Glutamatergic neuron (in vitro differentiated cells): ENCODE data around the gene ZNF552. TPM values are rescaled to one million over a fixed set of nuclear protein-coding genes. Genes with fewer than 3 reads are reported as not detected.
"Not testable (repeated sequence)": the region's sequence is repeated elsewhere in the genome, so short reads cannot be mapped to it uniquely, and the experiment has no call there.

Experiments used
- DNase-seq: peaks from one replicate; pipeline ENCODE4 v3.0.0; 2022
- H3K27ac Mint-ChIP-seq: one replicate; pipeline ENCODE4 v1.8.0; 2020; ENCODE audit warnings: mild to moderate bottlenecking, mixed read lengths, inconsistent platforms; ENCODE audit not compliant: unreplicated experiment
- H3K27me3 Mint-ChIP-seq: one replicate; pipeline ENCODE4 v1.8.0; 2020; ENCODE audit warnings: mild to moderate bottlenecking, moderate library complexity, mixed read lengths, inconsistent platforms; ENCODE audit not compliant: unreplicated experiment
- H3K36me3 Mint-ChIP-seq: one replicate; pipeline ENCODE4 v1.8.0; 2020; ENCODE audit warnings: mild to moderate bottlenecking, mixed read lengths, inconsistent platforms; ENCODE audit not compliant: unreplicated experiment
- H3K4me1 Mint-ChIP-seq: one replicate; pipeline ENCODE4 v1.8.0; 2020; ENCODE audit warnings: mild to moderate bottlenecking, low read depth, mixed read lengths, inconsistent platforms; ENCODE audit not compliant: unreplicated experiment
- H3K4me3 Mint-ChIP-seq: one replicate; pipeline ENCODE4 v1.8.0; 2020; ENCODE audit warnings: mild to moderate bottlenecking, mixed read lengths, inconsistent platforms; ENCODE audit not compliant: unreplicated experiment
- H3K9me3 Mint-ChIP-seq: one replicate; pipeline ENCODE4 v1.8.0; 2020; ENCODE audit warnings: mild to moderate bottlenecking, moderate library complexity, mixed read lengths, inconsistent platforms; ENCODE audit not compliant: unreplicated experiment
- total RNA-seq: library from RNA; stranded (reverse); fragmentation: NEBNext Ultra II Directional; extraction: Animal tissue kit (Norgen Biotek cat#: 25700); gene quantifications from one replicate; pipeline ENCODE4 v1.2.1, GENCODE V29; 2021; ENCODE audit not compliant: unreplicated experiment
- TF ChIP-seq, protein P1 (sequence below): fragments of 200-600 bp; sonication (generic); IDR thresholded peaks from one replicate; pipeline ENCODE4 v1.5.0; 2021; ENCODE audit not compliant: partially characterized antibody, unreplicated experiment

ZNF552 gene
- total RNA-seq, 1 donor from 2014 or later: 14.9 TPM

DNA sequence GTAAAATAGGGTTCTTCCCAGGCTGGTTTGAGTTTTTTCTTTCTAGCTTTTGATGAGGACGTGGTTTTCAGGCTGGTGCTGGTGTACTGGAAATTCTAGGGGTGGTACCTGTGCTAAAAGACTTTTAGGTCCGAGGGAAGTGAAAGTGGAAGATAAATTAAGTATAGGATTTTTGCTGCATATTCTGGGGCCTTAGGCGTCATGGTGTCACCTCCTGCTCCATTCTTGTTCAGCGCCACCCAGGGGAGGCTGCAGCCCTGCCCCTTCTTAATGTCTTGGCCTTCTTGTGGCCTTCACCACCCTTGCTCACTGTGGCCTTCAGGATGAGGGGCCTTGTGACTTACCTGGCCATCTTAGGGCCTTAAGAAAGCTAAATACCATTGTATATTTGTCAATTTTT lies 12.4 kb downstream of the ZNF552 start:
- peaks cover 4% of the 10 kb centered on the region for H3K9me3 Mint-ChIP-seq
- peak overlapping the region; percentile 32 for H3K4me3 Mint-ChIP-seq
- no peaks in the 10 kb centered on the region for H3K36me3 Mint-ChIP-seq
- TF ChIP-seq, protein P1, sequence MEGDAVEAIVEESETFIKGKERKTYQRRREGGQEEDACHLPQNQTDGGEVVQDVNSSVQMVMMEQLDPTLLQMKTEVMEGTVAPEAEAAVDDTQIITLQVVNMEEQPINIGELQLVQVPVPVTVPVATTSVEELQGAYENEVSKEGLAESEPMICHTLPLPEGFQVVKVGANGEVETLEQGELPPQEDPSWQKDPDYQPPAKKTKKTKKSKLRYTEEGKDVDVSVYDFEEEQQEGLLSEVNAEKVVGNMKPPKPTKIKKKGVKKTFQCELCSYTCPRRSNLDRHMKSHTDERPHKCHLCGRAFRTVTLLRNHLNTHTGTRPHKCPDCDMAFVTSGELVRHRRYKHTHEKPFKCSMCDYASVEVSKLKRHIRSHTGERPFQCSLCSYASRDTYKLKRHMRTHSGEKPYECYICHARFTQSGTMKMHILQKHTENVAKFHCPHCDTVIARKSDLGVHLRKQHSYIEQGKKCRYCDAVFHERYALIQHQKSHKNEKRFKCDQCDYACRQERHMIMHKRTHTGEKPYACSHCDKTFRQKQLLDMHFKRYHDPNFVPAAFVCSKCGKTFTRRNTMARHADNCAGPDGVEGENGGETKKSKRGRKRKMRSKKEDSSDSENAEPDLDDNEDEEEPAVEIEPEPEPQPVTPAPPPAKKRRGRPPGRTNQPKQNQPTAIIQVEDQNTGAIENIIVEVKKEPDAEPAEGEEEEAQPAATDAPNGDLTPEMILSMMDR: no peak
- peaks cover 18% of the 10 kb centered on the region for H3K4me1 Mint-ChIP-seq
- H3K27ac Mint-ChIP-seq: peak overlapping the region; percentile 20
- no peak for DNase-seq
- peaks cover 3% of the 10 kb centered on the region for H3K27me3 Mint-ChIP-seq

DNA sequence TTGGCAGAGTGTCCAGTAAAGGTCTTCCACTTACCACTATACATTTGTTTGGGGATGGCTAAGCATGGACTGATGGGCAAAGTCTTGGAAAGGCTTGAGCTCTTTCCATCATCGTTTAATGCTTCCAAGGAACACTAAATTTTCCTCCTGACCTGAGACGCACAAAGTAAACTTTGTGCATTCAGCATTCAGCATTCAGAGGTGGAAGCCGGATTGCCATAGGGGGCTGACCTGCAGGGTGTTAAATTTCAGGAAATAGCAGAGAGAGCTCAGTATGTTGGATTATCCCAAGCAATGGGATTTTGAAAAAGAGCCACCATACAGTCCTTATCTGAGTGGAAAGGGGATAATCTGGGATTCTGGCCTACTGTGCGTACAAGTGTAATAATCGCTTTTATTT lies 14.0 kb downstream of the ZNF552 start:
- H3K4me3 Mint-ChIP-seq: peak overlapping the region; percentile 4
- no peak for DNase-seq
- peaks cover 4% of the 10 kb centered on the region for H3K9me3 Mint-ChIP-seq
- peaks cover 18% of the 10 kb centered on the region for H3K4me1 Mint-ChIP-seq
- peaks cover 3% of the 10 kb centered on the region for H3K27me3 Mint-ChIP-seq
- TF ChIP-seq, protein P1: no peak
- H3K36me3 Mint-ChIP-seq: no peaks in the 10 kb centered on the region
- H3K27ac Mint-ChIP-seq: peak overlapping the region; percentile 39

DNA sequence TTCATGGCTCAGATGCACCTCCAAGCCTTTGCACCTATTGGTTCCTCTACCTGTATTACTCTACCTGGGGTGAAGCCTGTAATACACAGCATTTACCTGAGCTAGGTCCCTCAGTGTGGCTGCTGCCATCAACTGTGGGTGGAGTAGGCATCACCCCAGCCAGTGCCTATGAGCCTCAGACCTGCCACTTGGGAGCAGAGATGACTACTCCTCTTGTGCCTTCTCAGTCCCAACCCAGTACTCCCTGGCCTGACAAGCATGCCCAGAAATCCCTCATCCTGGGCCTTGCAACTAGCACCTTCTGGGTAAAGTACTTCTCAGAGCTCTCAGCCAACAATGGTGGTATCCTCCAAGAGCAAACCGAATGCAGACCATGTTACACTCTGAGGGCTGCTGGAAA lies 18.1 kb downstream of the ZNF552 start:
- not testable (repeated sequence) for H3K9me3 Mint-ChIP-seq, H3K27ac Mint-ChIP-seq, H3K27me3 Mint-ChIP-seq, DNase-seq, H3K4me1 Mint-ChIP-seq, H3K36me3 Mint-ChIP-seq, H3K4me3 Mint-ChIP-seq

DNA sequence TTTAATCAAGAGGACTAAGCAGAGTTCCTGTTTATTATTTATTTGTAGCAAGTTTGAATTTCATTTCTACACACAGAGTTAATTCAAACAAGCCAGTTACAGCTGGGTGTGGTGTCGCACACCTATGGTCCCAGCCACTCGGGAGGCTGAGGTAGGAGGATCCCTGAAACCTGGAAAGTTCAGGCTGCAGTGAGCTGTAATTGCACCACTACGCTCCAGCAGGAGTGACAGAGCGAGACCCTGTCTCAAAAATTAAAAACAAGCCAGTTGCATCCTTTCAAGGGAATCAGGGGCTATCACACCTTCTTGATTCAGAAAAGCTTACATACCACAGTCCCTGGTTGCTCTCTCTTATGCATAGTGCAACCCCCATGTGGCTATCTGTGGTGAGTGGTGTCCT lies 25.4 kb downstream of the ZNF552 start:
- TF ChIP-seq, protein P1: no peak
- peaks cover 2% of the 10 kb centered on the region for H3K9me3 Mint-ChIP-seq
- DNase-seq: no peak
- no peaks in the 10 kb centered on the region for H3K27me3 Mint-ChIP-seq
- peaks cover 1% of the 10 kb centered on the region for H3K4me1 Mint-ChIP-seq
- H3K4me3 Mint-ChIP-seq: no peak overlapping the region
- H3K27ac Mint-ChIP-seq: no peak overlapping the region
- H3K36me3 Mint-ChIP-seq: peaks cover 31% of the 10 kb centered on the region

DNA sequence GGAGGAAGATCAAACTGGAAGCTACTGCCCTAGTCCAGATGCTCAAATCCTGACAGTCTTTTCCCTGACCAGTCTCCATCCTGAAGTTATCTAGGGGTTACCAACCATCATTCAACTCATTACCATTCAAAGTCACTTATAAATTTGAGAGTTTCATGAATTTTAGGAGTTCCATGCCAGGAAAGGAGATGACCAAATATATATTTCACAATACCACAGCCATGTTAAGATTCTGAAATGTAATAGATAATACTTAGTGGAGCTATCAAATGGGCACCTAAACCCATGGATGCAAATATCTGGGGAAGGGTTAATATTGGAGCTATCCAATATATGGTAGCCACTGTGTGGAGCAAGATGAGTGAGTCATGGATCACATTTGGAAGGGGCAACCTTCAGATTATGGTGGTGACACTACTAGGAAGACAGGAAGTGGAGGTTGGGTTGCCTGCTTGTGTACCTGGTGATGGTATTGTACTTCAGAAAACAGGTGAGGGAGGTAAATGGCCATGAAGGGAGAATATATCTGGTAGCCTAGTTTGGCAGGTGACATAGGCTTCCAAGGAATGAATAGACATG lies 26.5 kb downstream of the ZNF552 start:
- TF ChIP-seq, protein P1: no peak
- no peaks in the 10 kb centered on the region for H3K27me3 Mint-ChIP-seq
- no peak for DNase-seq
- peak overlapping the region; percentile 42 for H3K4me3 Mint-ChIP-seq
- peaks cover 31% of the 10 kb centered on the region for H3K36me3 Mint-ChIP-seq
- peaks cover 1% of the 10 kb centered on the region for H3K4me1 Mint-ChIP-seq
- peaks cover 2% of the 10 kb centered on the region for H3K9me3 Mint-ChIP-seq
- H3K27ac Mint-ChIP-seq: no peak overlapping the region

DNA sequence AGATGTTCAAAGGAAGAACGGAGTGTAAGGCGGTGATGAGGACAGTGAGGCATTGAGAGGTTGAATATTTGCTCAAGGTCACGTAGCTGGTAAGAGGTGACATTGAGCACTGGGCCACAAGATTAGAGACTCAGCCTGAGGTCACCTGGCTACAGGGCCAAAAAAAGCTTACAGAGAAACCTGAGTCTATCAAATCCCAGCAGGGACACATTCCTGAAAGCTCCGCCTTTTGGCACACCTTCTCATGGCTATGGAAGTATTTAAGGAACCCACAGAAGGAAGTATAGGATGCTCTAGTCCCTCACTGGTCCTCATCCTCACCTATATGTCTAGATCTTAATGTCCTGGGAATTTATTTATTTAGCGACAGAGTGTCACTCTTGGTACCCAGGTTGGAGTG lies 27.8 kb downstream of the ZNF552 start:
- Mint-ChIP-seq H3K27ac (no peak overlapping the region), H3K4me3 (no peak overlapping the region), H3K9me3 (peaks cover 2% of the 10 kb centered on the region), H3K4me1 (no peaks in the 10 kb centered on the region), H3K36me3 (peaks cover 31% of the 10 kb centered on the region), H3K27me3 (no peaks in the 10 kb centered on the region)
- no peak for DNase-seq
- TF ChIP-seq, protein P1: no peak
